DMS153 (cell line): ENCODE data around the gene C16orf96.

ENCODE experiments used
- DNase-seq: peaks from one replicate; lab custom pipeline; 2025; lab: John Stamatoyannopoulos, UW

C16orf96 gene

GRCh38 chr16:4646773-4647643 is 90.9 kb downstream of the C16orf96 start:
- no peak for DNase-seq

DNA sequence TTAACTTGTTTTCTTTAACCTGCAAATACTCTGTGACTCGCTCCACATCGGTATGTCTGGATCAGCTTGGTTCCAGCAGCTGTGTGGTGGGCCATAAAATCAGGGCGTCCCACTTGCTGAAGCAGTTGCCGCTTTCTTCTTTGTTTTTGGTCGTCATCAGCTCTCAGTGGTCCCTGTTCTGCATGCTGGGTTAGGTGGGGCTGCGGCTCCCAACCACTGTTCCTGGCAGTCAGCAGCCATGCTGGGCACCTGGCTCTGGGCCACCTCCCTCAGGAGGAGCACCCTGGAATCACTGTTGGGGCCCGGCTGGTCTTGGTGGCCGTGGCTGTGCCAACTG is 91.5 kb downstream of the C16orf96 start:
- DNase-seq: no peak

- DNase-seq: no peak
Measured at GRCh38 chr16:4648917-4649316, 92.8 kb downstream of the C16orf96 start.

- DNase-seq: no peak
Measured at GRCh38 chr16:4649744-4650442, 93.8 kb downstream of the C16orf96 start.
